ENCODE results near the gene SHB. TPM values are rescaled to one million over a fixed set of nuclear protein-coding genes. Genes with fewer than 3 reads are reported as not detected.

Gene SHB
- total RNA-seq, 1 experiment from 2014 or later, result 10.1 TPM

DNA sequence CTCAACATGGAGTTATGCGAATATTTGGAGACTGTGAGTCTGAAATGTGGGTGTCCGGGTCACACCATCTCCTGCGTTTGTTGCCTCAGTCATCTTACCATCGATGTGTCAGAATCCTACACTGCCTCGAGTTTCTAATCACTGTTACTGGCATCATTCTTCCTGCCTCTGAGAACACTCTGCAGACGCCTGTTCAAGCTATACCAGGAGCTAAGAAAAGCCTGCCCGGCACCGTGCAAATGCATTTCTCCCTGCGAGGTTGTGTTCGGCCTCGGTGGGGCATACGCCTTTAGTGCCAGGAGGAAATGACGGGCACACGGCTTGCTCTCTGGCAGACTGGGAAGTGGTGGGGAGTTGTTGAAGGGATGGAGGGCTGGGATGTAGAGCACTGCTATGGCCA lies 133.9 kb downstream of the SHB start:
- no peak for DNase-seq (ENCODE audit: low spot score)

DNA sequence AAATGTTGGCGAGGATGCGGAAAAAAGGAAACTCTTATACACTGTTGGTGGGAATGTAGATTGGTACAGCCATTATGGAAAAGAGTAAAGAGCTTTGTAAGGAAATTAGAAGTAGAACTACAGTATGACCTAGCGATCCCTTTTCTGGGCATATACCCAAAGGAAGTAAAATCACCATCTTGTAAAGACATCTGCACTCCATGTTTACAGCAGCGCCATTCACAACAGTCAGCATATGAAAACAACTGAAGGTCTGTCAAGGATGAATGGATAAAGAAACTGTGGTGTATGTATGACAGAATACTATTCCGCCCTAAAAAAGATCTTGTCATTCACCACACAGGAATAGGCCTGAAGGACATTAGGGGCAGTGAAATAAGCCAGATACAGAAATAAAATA lies 137.4 kb downstream of the SHB start:
- DNase-seq (ENCODE audit: low spot score), result no peak

- peak; percentile 56 for DNase-seq (ENCODE audit: low spot score)
Measured at GRCh38 chr9:37929441-37929895, 139.6 kb downstream of the SHB start.

GRCh38 chr9:37928552-37929430 lies 140.2 kb downstream of the SHB start:
- DNase-seq (ENCODE audit: low spot score), result no peak

- DNase-seq (ENCODE audit: low spot score), result no peak
Measured at GRCh38 chr9:37927601-37928551, 141.2 kb downstream of the SHB start.

GRCh38 chr9:37927132-37927531 lies 141.9 kb downstream of the SHB start:
- DNase-seq (ENCODE audit: low spot score), result no peak

DNA sequence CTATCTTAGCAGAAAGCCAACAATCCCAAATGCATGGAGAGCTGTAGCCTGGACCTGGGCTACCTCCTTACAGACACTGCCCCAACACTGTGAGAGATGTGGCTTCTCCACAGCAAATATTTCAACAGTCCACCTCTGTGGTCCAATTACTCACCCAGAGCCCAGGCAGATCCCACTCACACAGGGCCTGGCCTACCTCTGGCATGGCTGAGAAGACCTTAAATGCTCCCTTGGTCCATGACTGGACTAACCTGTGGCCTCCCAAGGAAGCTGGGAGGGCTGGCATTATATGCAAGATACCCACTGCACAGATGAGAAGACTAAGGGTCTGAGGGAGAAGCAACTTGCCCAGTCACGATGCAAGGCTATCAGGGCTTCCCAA lies 142.3 kb downstream of the SHB start:
- DNase-seq (ENCODE audit: low spot score), result no peak

GRCh38 chr9:37925786-37926736 lies 143.0 kb downstream of the SHB start:
- DNase-seq (ENCODE audit: low spot score), result no peak

GRCh38 chr9:37925006-37925405 lies 144.0 kb downstream of the SHB start:
- DNase-seq (ENCODE audit: low spot score), result no peak

GRCh38 chr9:37924538-37924937 lies 144.5 kb downstream of the SHB start:
- DNase-seq (ENCODE audit: low spot score), result no peak

- no peak for DNase-seq (ENCODE audit: low spot score)
Measured at GRCh38 chr9:37923796-37924427, 145.1 kb downstream of the SHB start.

GRCh38 chr9:37923118-37923795 lies 145.8 kb downstream of the SHB start:
- DNase-seq (ENCODE audit: low spot score), result no peak

GRCh38 chr9:37922363-37923117 lies 146.5 kb downstream of the SHB start:
- no peak for DNase-seq (ENCODE audit: low spot score)

- DNase-seq (ENCODE audit: low spot score), result no peak
Measured at GRCh38 chr9:37921546-37922300, 147.3 kb downstream of the SHB start.

DNA sequence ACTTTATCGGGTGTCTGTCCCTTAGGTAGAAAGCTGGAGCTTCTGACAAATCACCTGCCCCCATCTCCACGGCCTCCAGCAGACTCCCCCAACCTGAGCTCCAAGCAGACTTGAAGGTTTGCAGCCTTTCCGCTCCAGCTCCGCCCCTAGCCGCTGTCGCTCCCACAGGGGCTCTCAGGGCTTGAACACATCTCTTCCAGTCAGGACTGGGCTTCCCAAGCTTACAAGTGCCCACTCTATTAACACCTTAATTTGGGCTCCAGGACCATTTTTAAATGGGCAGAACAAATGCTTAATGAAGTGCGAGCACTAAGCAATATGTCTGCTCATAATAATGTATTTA lies 147.9 kb downstream of the SHB start:
- DNase-seq (ENCODE audit: low spot score), result no peak

DNA sequence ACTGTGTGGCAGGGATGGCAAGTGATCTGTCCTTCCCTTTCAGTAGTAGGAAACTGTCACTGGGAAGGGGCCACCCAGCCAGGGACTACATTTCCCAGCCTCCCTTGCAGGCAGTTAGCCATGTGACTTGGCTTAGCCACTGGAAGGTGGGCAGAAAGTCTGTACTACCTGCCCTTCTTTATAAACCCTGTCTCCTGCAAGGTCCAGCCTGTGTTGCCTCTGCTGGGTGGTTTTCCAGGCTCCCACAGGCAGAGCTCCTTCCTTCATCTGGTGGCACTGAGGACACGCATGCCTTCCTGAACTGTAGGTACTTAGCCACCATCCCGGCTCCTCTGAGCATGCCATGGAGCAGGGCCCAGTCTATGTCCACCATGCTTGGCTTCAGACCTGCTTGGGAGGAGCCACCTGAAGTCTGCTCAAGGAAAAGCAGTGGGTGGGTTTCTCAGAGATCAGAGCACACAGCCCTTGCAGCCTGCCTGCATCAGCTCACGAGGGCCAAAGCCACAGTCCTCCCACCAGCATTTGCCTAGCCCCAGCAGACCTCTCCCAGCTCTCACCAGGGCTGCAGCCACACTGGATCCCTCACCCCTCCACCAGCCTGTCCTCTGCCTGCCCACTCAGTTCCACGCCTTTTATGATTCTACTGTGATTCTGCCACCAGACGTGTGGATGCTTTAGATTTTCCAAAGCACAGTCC lies 148.4 kb downstream of the SHB start:
- DNase-seq (ENCODE audit: low spot score), result no peak

DNA sequence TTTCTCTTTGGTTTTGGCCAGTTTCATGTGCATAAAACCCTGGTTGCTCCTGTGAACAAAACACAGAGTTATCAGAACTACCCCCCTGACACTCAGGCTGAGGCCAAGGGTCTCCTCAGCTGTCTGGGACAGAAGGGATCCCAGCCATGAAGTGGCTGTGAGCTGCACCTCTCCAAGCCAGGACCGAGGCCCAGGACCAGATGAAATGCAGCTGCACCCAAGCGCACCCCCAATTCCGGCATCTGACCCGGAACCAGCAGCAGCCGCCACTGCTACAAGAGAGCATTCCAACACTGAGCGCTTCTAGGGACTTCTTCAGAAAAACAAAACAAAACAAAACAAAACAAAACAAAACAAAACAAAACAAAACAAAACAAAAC lies 149.1 kb downstream of the SHB start:
- DNase-seq (ENCODE audit: low spot score), result no peak

- DNase-seq (ENCODE audit: low spot score), result no peak
Measured at GRCh38 chr9:37919246-37919955, 149.6 kb downstream of the SHB start.
